ENCODE results near the gene LRRC8D. TPM values are rescaled to one million over a fixed set of nuclear protein-coding genes. Genes with fewer than 3 reads are reported as not detected.

LRRC8D gene
- total RNA-seq, 2 donors from 2014 or later, result 23.8 to 33.8 TPM

DNA sequence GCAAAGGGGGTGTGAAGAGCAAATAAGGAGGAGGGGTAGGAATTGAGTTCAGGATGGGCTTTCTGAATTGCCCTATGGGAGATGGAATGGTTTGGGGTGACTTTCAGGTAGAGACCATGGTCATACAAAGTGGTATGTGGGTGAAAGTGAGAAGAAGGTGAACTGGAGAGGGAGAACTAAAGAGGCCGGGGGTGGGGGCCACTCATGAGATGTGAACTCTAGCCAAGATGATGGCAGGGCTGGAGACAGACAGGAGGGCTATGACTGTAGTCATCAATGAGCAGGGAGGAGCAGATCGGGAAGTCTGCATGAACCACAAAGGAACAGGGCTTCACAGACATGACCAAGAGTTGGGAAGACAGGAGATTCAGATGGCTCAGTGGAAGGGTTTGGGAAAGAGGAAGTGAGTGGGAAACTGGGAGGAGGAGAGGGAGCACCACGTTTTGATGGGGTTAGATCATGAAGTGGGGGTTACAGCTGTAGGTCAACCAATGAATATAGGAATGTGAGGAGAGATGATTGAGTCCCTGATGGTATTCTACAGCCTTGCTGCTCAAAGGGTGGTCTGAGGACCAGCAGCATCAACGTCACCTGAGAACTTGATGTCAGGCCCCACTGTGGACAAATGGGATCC lies 20.7 kb upstream of the LRRC8D start:
- Mint-ChIP-seq H3K4me1 (peaks cover 1% of the 10 kb centered on the region), H3K27me3 (ENCODE audit: insufficient read depth) (peaks cover 18% of the 10 kb centered on the region), H3K4me3 (no peak overlapping the region), H3K27ac (no peak overlapping the region), H3K36me3 (ENCODE audit: low read depth) (no peaks in the 10 kb centered on the region), H3K9me3 (peaks cover 4% of the 10 kb centered on the region)
- Histone ChIP-seq H3K27ac (ENCODE audit: low read depth, low read length) (no peak overlapping the region), H3K9ac (ENCODE audit: extremely low read depth, low read length, poor library complexity, severe bottlenecking) (no peak overlapping the region), H3K27me3 (ENCODE audit: control insufficient read depth, insufficient read depth, low read length, poor library complexity, severe bottlenecking) (peaks cover 9% of the 10 kb centered on the region), H3K36me3 (ENCODE audit: control insufficient read depth, insufficient read depth, low read length) (no peaks in the 10 kb centered on the region), H3K9me3 (ENCODE audit: control insufficient read depth, low read length) (no peaks in the 10 kb centered on the region), H3K4me3 (ENCODE audit: low read length) (no peak overlapping the region), H3K4me1 (ENCODE audit: control insufficient read depth, insufficient read depth, low read length) (no peaks in the 10 kb centered on the region)
- TF ChIP-seq CTCF (conservative IDR thresholded peaks at IDR 0.05), result no peak
- DNase-seq, result no peak
- 85 to 90% methylated on average over 4 of the region's 4 CpGs for WGBS, 2 experiments (ENCODE audit: insufficient coverage in 1 of 2, insufficient read length in 1 of 2)

GRCh38 chr1:89800718-89801117 lies 20.1 kb upstream of the LRRC8D start:
- H3K9me3 Mint-ChIP-seq, result peaks cover 4% of the 10 kb centered on the region
- no peak for TF ChIP-seq CTCF (conservative IDR thresholded peaks at IDR 0.05)
- peaks cover 15% of the 10 kb centered on the region for H3K27me3 ChIP-seq (ENCODE audit: control insufficient read depth, insufficient read depth, low read length, poor library complexity, severe bottlenecking)
- no peak overlapping the region for H3K27ac ChIP-seq (ENCODE audit: low read depth, low read length)
- 87 to 92% methylated on average over 4 to 7 of the region's 7 CpGs for WGBS, 2 experiments (ENCODE audit: insufficient coverage in 1 of 2, insufficient read length in 1 of 2)
- H3K27me3 Mint-ChIP-seq (ENCODE audit: insufficient read depth), result peaks cover 18% of the 10 kb centered on the region
- no peak overlapping the region for H3K27ac Mint-ChIP-seq
- H3K36me3 ChIP-seq (ENCODE audit: control insufficient read depth, insufficient read depth, low read length), result no peaks in the 10 kb centered on the region
- no peaks in the 10 kb centered on the region for H3K4me1 ChIP-seq (ENCODE audit: control insufficient read depth, insufficient read depth, low read length)
- no peak overlapping the region for H3K4me3 ChIP-seq (ENCODE audit: low read length)
- H3K4me1 Mint-ChIP-seq, result peaks cover 1% of the 10 kb centered on the region
- no peak overlapping the region for H3K4me3 Mint-ChIP-seq
- DNase-seq, result no peak
- no peak overlapping the region for H3K9ac ChIP-seq (ENCODE audit: extremely low read depth, low read length, poor library complexity, severe bottlenecking)
- H3K36me3 Mint-ChIP-seq (ENCODE audit: low read depth), result no peaks in the 10 kb centered on the region
- no peaks in the 10 kb centered on the region for H3K9me3 ChIP-seq (ENCODE audit: control insufficient read depth, low read length)

- no peak overlapping the region for H3K27ac Mint-ChIP-seq
- no peak for TF ChIP-seq CTCF (conservative IDR thresholded peaks at IDR 0.05)
Observed at GRCh38 chr1:89802051-89802450, 18.8 kb upstream of the LRRC8D start.

More at GRCh38 chr1:89802051-89802450, 18.8 kb upstream of the LRRC8D start:
- no peak overlapping the region for H3K9ac ChIP-seq (ENCODE audit: extremely low read depth, low read length, poor library complexity, severe bottlenecking)
- DNase-seq, result no peak
- no peaks in the 10 kb centered on the region for H3K36me3 Mint-ChIP-seq (ENCODE audit: low read depth)
- peaks cover 3% of the 10 kb centered on the region for H3K4me1 ChIP-seq (ENCODE audit: control insufficient read depth, insufficient read depth, low read length)
- no peak overlapping the region for H3K4me3 Mint-ChIP-seq
- no peaks in the 10 kb centered on the region for H3K36me3 ChIP-seq (ENCODE audit: control insufficient read depth, insufficient read depth, low read length)
- H3K9me3 Mint-ChIP-seq, result peaks cover 4% of the 10 kb centered on the region
- H3K4me1 Mint-ChIP-seq, result no peaks in the 10 kb centered on the region
- H3K4me3 ChIP-seq (ENCODE audit: low read length), result no peak overlapping the region
- H3K27me3 Mint-ChIP-seq (ENCODE audit: insufficient read depth), result peaks cover 17% of the 10 kb centered on the region
- 50 to 61% methylated on average over 1 to 2 of the region's 2 CpGs for WGBS, 2 experiments (ENCODE audit: insufficient coverage in 1 of 2, insufficient read length in 1 of 2)
- H3K9me3 ChIP-seq (ENCODE audit: control insufficient read depth, low read length), result no peaks in the 10 kb centered on the region
- H3K27me3 ChIP-seq (ENCODE audit: control insufficient read depth, insufficient read depth, low read length, poor library complexity, severe bottlenecking), result peaks cover 27% of the 10 kb centered on the region
- peak overlapping the region; percentile 48 for H3K27ac ChIP-seq (ENCODE audit: low read depth, low read length)
